ENCODE data around the gene TP73.
A peak's percentile ranks its signal among the peaks of the same experiment; 100 is the strongest.

TP73 gene

GRCh38 chr1:3673381-3674099 is 21.2 kb downstream of the TP73 start:
- DNase-seq = no peak

- DNase-seq = peak; percentile 46
Observed at GRCh38 chr1:3674100-3675094, 22.1 kb downstream of the TP73 start.

GRCh38 chr1:3675436-3675835 is 23.1 kb downstream of the TP73 start:
- no peak for DNase-seq

- DNase-seq = no peak
Observed at GRCh38 chr1:3676581-3677470, 24.5 kb downstream of the TP73 start.

- no peak for DNase-seq
Observed at GRCh38 chr1:3677484-3677883, 25.2 kb downstream of the TP73 start.

GRCh38 chr1:3678361-3679097 is 26.2 kb downstream of the TP73 start:
- no peak for DNase-seq

- no peak for DNase-seq
Observed at GRCh38 chr1:3679098-3679555, 26.8 kb downstream of the TP73 start.

- DNase-seq = no peak
Observed at GRCh38 chr1:3679799-3680453, 27.6 kb downstream of the TP73 start.

- DNase-seq = no peak
Observed at GRCh38 chr1:3680488-3681230, 28.3 kb downstream of the TP73 start.

- no peak for DNase-seq
Observed at GRCh38 chr1:3681231-3681897, 29.0 kb downstream of the TP73 start.

GRCh38 chr1:3681898-3682806 is 29.8 kb downstream of the TP73 start:
- no peak for DNase-seq

GRCh38 chr1:3683197-3683596 is 30.9 kb downstream of the TP73 start:
- no peak for DNase-seq

GRCh38 chr1:3683992-3684391 is 31.7 kb downstream of the TP73 start:
- no peak for DNase-seq

- no peak for DNase-seq
Observed at GRCh38 chr1:3685222-3685621, 32.9 kb downstream of the TP73 start.

- no peak for DNase-seq
Observed at GRCh38 chr1:3685906-3686305, 33.6 kb downstream of the TP73 start.

GRCh38 chr1:3687504-3687903 is 35.2 kb downstream of the TP73 start:
- no peak for DNase-seq

- DNase-seq = no peak
Observed at GRCh38 chr1:3688356-3689137, 36.2 kb downstream of the TP73 start.
